Lower lobe of right lung (tissue), 2 donors: ENCODE measurements around the gene EXOSC6. TPM values are rescaled to one million over a fixed set of nuclear protein-coding genes. Genes with fewer than 3 reads are reported as not detected.

Source experiments
- ATAC-seq, 2 donors: fragments of 200-7000 bp; cut with Tn5 transposase; one replicate each; pipeline ENCODE4 v1.9.1; 2020 to 2022; ENCODE audit warnings: mild to moderate bottlenecking in 2 of 2, moderate library complexity in 2 of 2
- DNase-seq: peaks from one replicate; pipeline ENCODE4 v3.0.0-alpha.2; 2020
- H3K27ac ChIP-seq: fragments of 200-600 bp; one replicate; pipeline ENCODE4 v1.8.0; 2022
- H3K27me3 ChIP-seq: fragments of 200-600 bp; one replicate; pipeline ENCODE4 v1.8.0; 2022; ENCODE audit warnings: low read depth
- H3K36me3 ChIP-seq: fragments of 200-600 bp; one replicate; pipeline ENCODE4 v1.8.0; 2022; ENCODE audit warnings: mild to moderate bottlenecking
- H3K4me1 ChIP-seq: fragments of 200-600 bp; one replicate; pipeline ENCODE4 v1.8.0; 2022
- H3K4me3 ChIP-seq: fragments of 200-600 bp; one replicate; pipeline ENCODE4 v1.8.0; 2022; ENCODE audit warnings: mild to moderate bottlenecking
- H3K9me3 ChIP-seq: fragments of 200-600 bp; one replicate; pipeline ENCODE4 v1.8.0; 2022
- intact Hi-C: fragments of 100-400 bp; cut with DNase I; formaldehyde crosslinking; loops from one replicate; pipeline ENCODE4 v1.11.0; 2022
- total RNA-seq: library from RNA; stranded (reverse); fragmentation: NEBNext Ultra II Directional; extraction: Animal tissue kit (Norgen Biotek cat#: 25700); gene quantifications from one replicate; pipeline ENCODE4 v1.2.1, GENCODE V29; 2021
- TF ChIP-seq, protein P1 (sequence below): fragments of 200-600 bp; IDR thresholded peaks from one replicate; pipeline ENCODE4 v1.8.0; 2022; ENCODE audit warnings: antibody characterized with exemption, mild to moderate bottlenecking
- donor health status: DM: no; HTN: yes; CAD: no; lungs with severe emphysema.

EXOSC6 gene
- total RNA-seq, 1 donor from 2014 or later = 21.4 TPM

DNA sequence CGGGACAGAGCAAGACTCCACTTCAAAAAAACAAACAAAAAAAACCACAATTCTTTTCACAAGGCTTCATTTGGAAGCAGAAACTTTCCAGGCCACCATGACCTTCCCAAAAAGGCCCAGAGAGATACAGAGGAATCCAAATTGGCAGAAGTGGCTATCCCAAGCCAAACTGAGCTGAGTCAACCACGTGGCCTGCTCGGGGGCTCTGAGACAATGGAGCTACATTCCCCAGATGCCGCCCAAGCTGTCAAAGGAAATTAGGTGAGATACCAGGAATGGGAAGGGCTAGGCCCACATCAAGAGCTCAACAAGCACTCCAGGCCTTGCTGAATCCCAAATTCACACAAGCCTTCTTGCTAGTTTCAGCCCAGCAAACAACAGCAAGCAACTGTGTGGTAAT lies 5.7 kb upstream of the EXOSC6 start:
- TF ChIP-seq, protein P1, sequence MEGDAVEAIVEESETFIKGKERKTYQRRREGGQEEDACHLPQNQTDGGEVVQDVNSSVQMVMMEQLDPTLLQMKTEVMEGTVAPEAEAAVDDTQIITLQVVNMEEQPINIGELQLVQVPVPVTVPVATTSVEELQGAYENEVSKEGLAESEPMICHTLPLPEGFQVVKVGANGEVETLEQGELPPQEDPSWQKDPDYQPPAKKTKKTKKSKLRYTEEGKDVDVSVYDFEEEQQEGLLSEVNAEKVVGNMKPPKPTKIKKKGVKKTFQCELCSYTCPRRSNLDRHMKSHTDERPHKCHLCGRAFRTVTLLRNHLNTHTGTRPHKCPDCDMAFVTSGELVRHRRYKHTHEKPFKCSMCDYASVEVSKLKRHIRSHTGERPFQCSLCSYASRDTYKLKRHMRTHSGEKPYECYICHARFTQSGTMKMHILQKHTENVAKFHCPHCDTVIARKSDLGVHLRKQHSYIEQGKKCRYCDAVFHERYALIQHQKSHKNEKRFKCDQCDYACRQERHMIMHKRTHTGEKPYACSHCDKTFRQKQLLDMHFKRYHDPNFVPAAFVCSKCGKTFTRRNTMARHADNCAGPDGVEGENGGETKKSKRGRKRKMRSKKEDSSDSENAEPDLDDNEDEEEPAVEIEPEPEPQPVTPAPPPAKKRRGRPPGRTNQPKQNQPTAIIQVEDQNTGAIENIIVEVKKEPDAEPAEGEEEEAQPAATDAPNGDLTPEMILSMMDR = no peak
- Histone ChIP-seq H3K27me3 (no peaks in the 10 kb centered on the region), H3K36me3 (peaks cover 100% of the 10 kb centered on the region), H3K4me1 (no peaks in the 10 kb centered on the region), H3K27ac (no peak overlapping the region), H3K4me3 (no peak overlapping the region), H3K9me3 (no peaks in the 10 kb centered on the region)
- ATAC-seq (no peak), DNase-seq (no peak)
- intact Hi-C loops = no loop called here

DNA sequence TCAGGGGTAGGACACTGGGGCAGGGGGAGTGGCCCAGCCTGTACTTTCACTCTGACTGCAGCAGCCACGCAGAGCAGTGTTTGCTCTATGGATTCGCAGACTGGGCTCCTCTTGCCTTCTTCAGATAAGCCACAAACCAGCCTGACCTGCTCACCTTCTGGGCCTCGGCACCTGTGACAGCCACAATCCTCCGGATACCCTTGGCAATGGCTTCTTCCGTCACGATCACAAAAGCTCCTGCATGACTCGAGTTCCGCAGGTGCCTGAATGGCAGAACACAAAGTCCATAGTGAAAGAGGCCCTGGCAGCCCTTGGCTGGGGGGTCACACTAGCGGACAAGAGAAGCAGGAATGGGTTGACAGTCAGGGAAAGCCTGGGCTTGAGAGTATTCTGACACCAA lies 3.8 kb upstream of the EXOSC6 start:
- DNase-seq = no peak
- H3K36me3 ChIP-seq = peaks cover 86% of the 10 kb centered on the region
- intact Hi-C loops = no loop called here

DNA sequence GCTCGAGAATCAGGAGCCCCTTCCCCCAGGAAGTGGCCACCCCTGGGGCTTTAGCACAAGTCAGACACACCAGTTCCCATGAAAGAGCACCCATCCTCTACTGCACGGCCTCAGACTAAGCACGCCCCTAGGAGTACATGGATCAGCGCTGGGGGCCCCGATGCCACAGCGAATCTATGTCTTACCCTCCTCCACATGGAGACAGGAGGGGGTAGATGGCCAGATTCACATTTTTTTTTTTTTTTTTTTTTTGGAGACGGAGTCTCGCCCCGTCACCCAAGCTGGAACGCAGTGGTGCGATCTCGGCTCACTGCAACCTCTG lies 3.2 kb upstream of the EXOSC6 start:
- DNase-seq (no peak), ATAC-seq (no peak)
- Histone ChIP-seq H3K27me3 (no peaks in the 10 kb centered on the region), H3K4me1 (peaks cover 14% of the 10 kb centered on the region), H3K27ac (no peak overlapping the region), H3K9me3 (no peaks in the 10 kb centered on the region), H3K36me3 (peaks cover 82% of the 10 kb centered on the region), H3K4me3 (no peak overlapping the region)
- TF ChIP-seq, protein P1 = no peak
- intact Hi-C loops = no loop called here

More for the DNA sequence above, 3.8 kb upstream of the EXOSC6 start:
- no peak overlapping the region for H3K27ac ChIP-seq
- H3K27me3 ChIP-seq = no peaks in the 10 kb centered on the region
- no peak for ATAC-seq
- no peak overlapping the region for H3K4me3 ChIP-seq
- H3K9me3 ChIP-seq = no peaks in the 10 kb centered on the region
- peaks cover 8% of the 10 kb centered on the region for H3K4me1 ChIP-seq
- TF ChIP-seq, protein P1 = no peak

DNA sequence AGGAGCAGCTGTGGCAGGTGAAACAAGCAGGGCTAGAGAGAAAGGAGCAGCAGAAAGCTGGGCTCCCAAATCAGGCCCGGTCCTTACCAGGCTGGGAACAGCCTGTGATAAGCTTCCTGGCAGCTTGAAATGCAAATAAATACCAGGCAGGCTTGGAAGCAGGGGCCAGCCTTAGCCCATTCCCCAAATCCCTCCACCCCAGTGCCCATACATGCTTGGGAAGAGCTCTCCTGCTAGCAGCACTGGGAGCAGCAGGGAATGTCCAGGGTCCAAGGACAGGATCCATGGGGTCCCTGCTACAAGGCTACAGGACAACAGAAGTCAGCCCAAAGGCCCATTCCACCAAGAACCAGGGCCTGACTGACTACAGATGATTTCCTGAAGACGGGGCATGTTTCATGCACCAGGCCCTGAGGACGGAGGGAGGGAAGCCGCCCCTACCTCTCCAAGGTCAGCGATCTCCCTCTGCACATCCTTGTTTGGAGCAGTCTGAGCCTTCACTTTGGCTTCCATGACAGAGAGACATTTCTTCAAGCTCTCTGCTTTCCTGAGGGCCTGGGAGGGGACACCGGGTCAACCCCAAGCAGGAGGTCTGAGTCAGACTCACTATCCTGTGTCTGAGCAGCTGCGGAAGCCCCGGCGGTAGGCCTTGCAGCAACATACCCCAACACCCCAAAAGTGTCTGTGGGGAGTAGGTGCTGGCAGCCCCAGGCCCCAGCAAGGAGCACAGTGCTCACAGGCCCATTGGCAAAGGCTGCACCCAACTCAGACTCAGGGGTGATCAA lies 2.6 kb upstream of the EXOSC6 start:
- TF ChIP-seq, protein P1 = no peak
- no peak for ATAC-seq
- no peaks in the 10 kb centered on the region for H3K27me3 ChIP-seq
- H3K4me3 ChIP-seq = no peak overlapping the region
- H3K27ac ChIP-seq = no peak overlapping the region
- H3K36me3 ChIP-seq = peaks cover 82% of the 10 kb centered on the region
- intact Hi-C loops = no loop called here
- no peak for DNase-seq
- H3K9me3 ChIP-seq = no peaks in the 10 kb centered on the region
- H3K4me1 ChIP-seq = peaks cover 20% of the 10 kb centered on the region

DNA sequence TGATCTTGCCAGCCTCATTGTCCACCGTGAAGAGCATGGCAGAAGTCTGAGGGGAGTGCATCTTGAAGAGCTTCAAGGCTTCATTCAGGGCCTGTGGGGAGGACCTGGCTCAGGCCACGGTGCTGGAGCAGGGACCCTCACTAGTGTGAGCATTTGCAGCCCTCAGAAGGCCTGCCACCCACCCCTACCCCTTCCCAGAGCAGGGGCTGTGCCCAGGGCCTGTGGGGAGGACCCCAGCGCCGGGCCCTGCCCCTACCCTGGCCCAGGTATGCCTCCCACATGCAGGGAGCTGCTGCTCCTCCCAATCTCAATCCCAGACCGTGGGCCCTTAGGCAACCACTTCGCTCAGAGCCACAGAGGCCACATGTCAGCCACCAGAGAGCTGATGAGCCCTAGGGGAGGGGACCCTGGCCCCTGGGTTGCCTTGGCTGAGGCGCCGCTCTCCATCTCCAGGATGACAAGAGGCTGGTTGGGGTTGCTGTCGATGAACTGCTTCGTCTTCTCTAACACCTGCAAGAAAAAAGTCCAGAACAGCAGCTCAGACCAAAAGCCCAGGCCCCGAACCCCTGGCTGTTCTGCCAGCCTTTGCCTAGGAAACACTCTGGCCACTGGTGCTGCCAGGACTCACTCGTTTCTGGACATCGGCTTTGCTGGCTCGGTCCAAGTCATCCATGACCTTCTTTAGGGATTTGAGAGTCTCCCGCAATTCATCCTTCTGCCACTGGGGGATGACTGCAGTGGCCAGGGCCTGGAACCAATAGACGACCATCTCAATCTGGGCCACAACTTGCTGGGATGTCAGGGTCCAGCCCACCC lies 1.8 kb upstream of the EXOSC6 start:
- Histone ChIP-seq H3K4me3 (no peak overlapping the region), H3K27me3 (no peaks in the 10 kb centered on the region), H3K4me1 (peaks cover 26% of the 10 kb centered on the region), H3K27ac (no peak overlapping the region), H3K9me3 (no peaks in the 10 kb centered on the region), H3K36me3 (peaks cover 79% of the 10 kb centered on the region)
- no peak for ATAC-seq
- no peak for DNase-seq
- intact Hi-C loops = no loop called here
- TF ChIP-seq, protein P1 = peak; percentile 49
